SK-N-MC (cell line): ENCODE measurements around the gene CD2AP.
A peak's percentile ranks its signal among the peaks of the same experiment; 100 is the strongest.

Experiments used
- DNase-seq: peaks from one replicate; pipeline ENCODE4 v3.0.0-alpha.2; 2011; ENCODE audit warnings: low read depth, low spot score
- H3K27ac ChIP-seq: fragments of 200-600 bp; sonication (generic); 2 replicates; pipeline ENCODE4 v1.5.1; 2016; ENCODE audit warnings: mixed run types
- H3K36me3 ChIP-seq: fragments of 200-600 bp; sonication (generic); 2 replicates; pipeline ENCODE4 v1.6.1; 2017; ENCODE audit warnings: antibody characterized with exemption, low read length, mixed read lengths; ENCODE audit not compliant: insufficient read depth
- H3K4me3 ChIP-seq: fragments of 200-600 bp; sonication (generic); 2 replicates; pipeline ENCODE4 v1.5.1; 2016
- H3K9ac ChIP-seq: fragments of 200-600 bp; sonication (generic); 2 replicates; pipeline ENCODE4 v1.8.0; 2017; ENCODE audit warnings: mixed run types, mixed read lengths; ENCODE audit not compliant: insufficient read length
- H3K9me3 ChIP-seq: fragments of 200-600 bp; sonication (generic); 2 replicates; pipeline ENCODE4 v1.6.1; 2017; ENCODE audit warnings: low read depth, mild to moderate bottlenecking, antibody characterized with exemption, low read length, moderate library complexity, mixed read lengths
- EZH2 ChIP-seq: fragments of 200-600 bp; sonication (generic); IDR thresholded peaks from one replicate; pipeline ENCODE4 v1.6.1; 2017; ENCODE audit warnings: antibody characterized with exemption
- FOXP2 ChIP-seq: optimal IDR thresholded peaks from 2 replicates; pipeline ENCODE3; 2011; ENCODE audit warnings: mild to moderate bottlenecking, moderate library complexity; ENCODE audit not compliant: insufficient read depth; ENCODE audit errors: extremely low read length, control extremely low read depth
- POLR2AphosphoS5 ChIP-seq: IDR thresholded peaks from 2 replicates; pipeline ENCODE4 v1.6.1; 2012; ENCODE audit warnings: mild to moderate bottlenecking, low read depth, low read length, borderline replicate concordance

CD2AP gene

GRCh38 chr6:47477497-47478232, at the start of gene CD2AP:
CD2AP (plus strand) TSS chr6:47477789; CDS start chr6:47478245, 456 bp downstream.
- TF ChIP-seq EZH2 (no peak), POLR2AphosphoS5 (peak; percentile 84)
- Histone ChIP-seq H3K4me3 (peak within 1 kb of the TSS; percentile 75), H3K9me3 (no peaks in the 10 kb centered on the region), H3K27ac (peak within 1 kb of the TSS; percentile 58; the same call in 1 of the 2 replicates), H3K36me3 (no peaks in the 10 kb centered on the region), H3K9ac (peak within 1 kb of the TSS; percentile 68)
- no peak for DNase-seq

- TF ChIP-seq POLR2AphosphoS5, result no peak
- TF ChIP-seq EZH2, result no peak
- TF ChIP-seq FOXP2, result no peak
Observed at GRCh38 chr6:47428288-47428687, 49.3 kb upstream of the CD2AP start.

GRCh38 chr6:47428746-47429664, 48.6 kb upstream of the CD2AP start:
- H3K4me3 ChIP-seq, result no peak overlapping the region
- H3K27ac ChIP-seq, result no peak overlapping the region
- H3K9me3 ChIP-seq, result no peaks in the 10 kb centered on the region

More at GRCh38 chr6:47428288-47428687, 49.3 kb upstream of the CD2AP start:
- Histone ChIP-seq H3K27ac (no peak overlapping the region), H3K9me3 (no peaks in the 10 kb centered on the region), H3K4me3 (no peak overlapping the region), H3K9ac (no peak overlapping the region), H3K36me3 (no peaks in the 10 kb centered on the region)
- DNase-seq, result no peak

GRCh38 chr6:47434372-47435253, 43.0 kb upstream of the CD2AP start:
- DNase-seq, result no peak
- H3K4me3 ChIP-seq, result no peak overlapping the region
- TF ChIP-seq POLR2AphosphoS5, result no peak
- no peak for TF ChIP-seq EZH2
- no peak for TF ChIP-seq FOXP2

More at GRCh38 chr6:47428746-47429664, 48.6 kb upstream of the CD2AP start:
- Histone ChIP-seq H3K9ac (no peak overlapping the region), H3K36me3 (no peaks in the 10 kb centered on the region)
- no peak for DNase-seq
- TF ChIP-seq EZH2 (no peak), FOXP2 (no peak), POLR2AphosphoS5 (no peak)

GRCh38 chr6:47435254-47435612, 42.4 kb upstream of the CD2AP start:
- DNase-seq, result no peak
- Histone ChIP-seq H3K9ac (no peak overlapping the region), H3K9me3 (no peaks in the 10 kb centered on the region), H3K36me3 (no peaks in the 10 kb centered on the region), H3K4me3 (no peak overlapping the region), H3K27ac (no peak overlapping the region)
- TF ChIP-seq FOXP2 (no peak), EZH2 (no peak), POLR2AphosphoS5 (no peak)

More at GRCh38 chr6:47434372-47435253, 43.0 kb upstream of the CD2AP start:
- Histone ChIP-seq H3K36me3 (no peaks in the 10 kb centered on the region), H3K9ac (no peak overlapping the region), H3K27ac (no peak overlapping the region), H3K9me3 (no peaks in the 10 kb centered on the region)

- no peak for DNase-seq
- H3K9ac ChIP-seq, result no peak overlapping the region
- H3K27ac ChIP-seq, result no peak overlapping the region
- H3K4me3 ChIP-seq, result no peak overlapping the region
- no peaks in the 10 kb centered on the region for H3K9me3 ChIP-seq
- no peak for TF ChIP-seq POLR2AphosphoS5
- TF ChIP-seq FOXP2, result no peak
- TF ChIP-seq EZH2, result no peak
- no peaks in the 10 kb centered on the region for H3K36me3 ChIP-seq
Observed at GRCh38 chr6:47437592-47437991, 40.0 kb upstream of the CD2AP start.

GRCh38 chr6:47438481-47439347, 38.9 kb upstream of the CD2AP start:
- TF ChIP-seq POLR2AphosphoS5 (no peak), EZH2 (no peak), FOXP2 (no peak)
- no peak for DNase-seq
- Histone ChIP-seq H3K27ac (no peak overlapping the region), H3K9ac (no peak overlapping the region), H3K36me3 (no peaks in the 10 kb centered on the region), H3K9me3 (no peaks in the 10 kb centered on the region), H3K4me3 (no peak overlapping the region)
